Upper lobe of right lung (tissue), 1 donor: Measurements from ENCODE around the gene LRP10. TPM values are rescaled to one million over a fixed set of nuclear protein-coding genes. Genes with fewer than 3 reads are reported as not detected.

Experiments
- ATAC-seq: fragments of 200-7000 bp; cut with Tn5 transposase; one replicate; pipeline ENCODE4 v1.9.1; 2020; ENCODE audit warnings: mild to moderate bottlenecking, moderate library complexity
- DNase-seq: peaks from one replicate; pipeline ENCODE4 v3.0.0-alpha.2; 2020
- H3K27ac ChIP-seq: fragments of 200-600 bp; one replicate; pipeline ENCODE4 v1.8.0; 2022
- H3K27me3 ChIP-seq: fragments of 200-600 bp; one replicate; pipeline ENCODE4 v1.8.0; 2022; ENCODE audit warnings: mild to moderate bottlenecking
- H3K36me3 ChIP-seq: fragments of 200-600 bp; one replicate; pipeline ENCODE4 v1.8.0; 2022
- H3K4me1 ChIP-seq: fragments of 200-600 bp; one replicate; pipeline ENCODE4 v1.8.0; 2022
- H3K4me3 ChIP-seq: fragments of 200-600 bp; one replicate; pipeline ENCODE4 v1.8.0; 2022; ENCODE audit warnings: mild to moderate bottlenecking
- H3K9me3 ChIP-seq: fragments of 200-600 bp; one replicate; pipeline ENCODE4 v1.8.0; 2022
- CTCF ChIP-seq: fragments of 200-600 bp; IDR thresholded peaks from one replicate; pipeline ENCODE4 v1.8.0; 2022; ENCODE audit warnings: antibody characterized with exemption
- intact Hi-C: fragments of 100-400 bp; cut with DNase I; formaldehyde crosslinking; loops from one replicate; pipeline ENCODE4 v1.11.0; 2022
- total RNA-seq: library from RNA; stranded (reverse); fragmentation: NEBNext Ultra II Directional; extraction: Animal tissue kit (Norgen Biotek cat#: 25700); gene quantifications from one replicate; pipeline ENCODE4 v1.2.1, GENCODE V29; 2021
- donor health status: DM: no; HTN: yes; CAD: no; lungs with severe emphysema.

The LRP10 gene
- total RNA-seq, 1 donor from 2014 or later = 142 TPM

- TF ChIP-seq CTCF = no peak
- DNase-seq = no peak
- Histone ChIP-seq H3K9me3 (no peaks in the 10 kb centered on the region), H3K27ac (peak overlapping the region; percentile 92), H3K4me1 (peaks cover 31% of the 10 kb centered on the region), H3K36me3 (peaks cover 35% of the 10 kb centered on the region), H3K4me3 (peak overlapping the region; percentile 89), H3K27me3 (no peaks in the 10 kb centered on the region)
- intact Hi-C loops = no loop called here
- ATAC-seq = peak; percentile 56
Observed at GRCh38 chr14:22837750-22838538, 33.6 kb upstream of the LRP10 start.

GRCh38 chr14:22838631-22839041 lies 32.9 kb upstream of the LRP10 start:
- H3K27ac ChIP-seq = peak overlapping the region; percentile 92
- peak; percentile 41 for ATAC-seq
- peak overlapping the region; percentile 89 for H3K4me3 ChIP-seq
- H3K36me3 ChIP-seq = peaks cover 36% of the 10 kb centered on the region
- no peaks in the 10 kb centered on the region for H3K27me3 ChIP-seq
- TF ChIP-seq CTCF = no peak
- DNase-seq = no peak
- no peaks in the 10 kb centered on the region for H3K9me3 ChIP-seq
- peaks cover 31% of the 10 kb centered on the region for H3K4me1 ChIP-seq
- intact Hi-C loops = no loop called here

- Histone ChIP-seq H3K4me1 (peaks cover 31% of the 10 kb centered on the region), H3K27ac (peak overlapping the region; percentile 92), H3K27me3 (no peaks in the 10 kb centered on the region), H3K36me3 (peaks cover 34% of the 10 kb centered on the region), H3K4me3 (peak overlapping the region; percentile 89), H3K9me3 (no peaks in the 10 kb centered on the region)
- intact Hi-C loops = no loop called here
- ATAC-seq (no peak), DNase-seq (no peak)
- TF ChIP-seq CTCF = no peak
Observed at GRCh38 chr14:22839159-22839779, 32.3 kb upstream of the LRP10 start.

- intact Hi-C loops = no loop called here
Observed at GRCh38 chr14:22841311-22841710, 30.2 kb upstream of the LRP10 start.

GRCh38 chr14:22841769-22842168 lies 29.8 kb upstream of the LRP10 start:
- no peak overlapping the region for H3K4me3 ChIP-seq
- no peaks in the 10 kb centered on the region for H3K9me3 ChIP-seq
- no peak for TF ChIP-seq CTCF
- no peak for ATAC-seq
- no peak overlapping the region for H3K27ac ChIP-seq
- intact Hi-C loops = no loop called here
- DNase-seq = no peak
- no peaks in the 10 kb centered on the region for H3K27me3 ChIP-seq
- peaks cover 57% of the 10 kb centered on the region for H3K36me3 ChIP-seq
- H3K4me1 ChIP-seq = peaks cover 33% of the 10 kb centered on the region

More at GRCh38 chr14:22841311-22841710, 30.2 kb upstream of the LRP10 start:
- Histone ChIP-seq H3K9me3 (no peaks in the 10 kb centered on the region), H3K4me1 (peaks cover 33% of the 10 kb centered on the region), H3K4me3 (no peak overlapping the region), H3K27ac (peak overlapping the region; percentile 3), H3K36me3 (peaks cover 52% of the 10 kb centered on the region), H3K27me3 (no peaks in the 10 kb centered on the region)
- no peak for ATAC-seq
- no peak for TF ChIP-seq CTCF
- no peak for DNase-seq
